Dedifferentiated amniotic fluid mesenchymal stem cell (primary cell): ENCODE results near the gene RASSF3.
"Not testable (repeated sequence)": the region's sequence is repeated elsewhere in the genome, so short reads cannot be mapped to it uniquely, and the experiment has no call there.

ENCODE experiments used
- DNase-seq: peaks from one replicate; pipeline ENCODE4 v3.0.0-alpha.2; 2016; ENCODE audit errors: extremely low spot score

RASSF3 gene

GRCh38 chr12:64610079-64610659, at the start of gene RASSF3:
Gene RASSF3 (plus strand): TSS chr12:64610495. CDS start chr12:64610633, 138 bp downstream.
- peak; percentile 39 for DNase-seq

GRCh38 chr12:64561302-64562136, 48.8 kb upstream of the RASSF3 start:
- DNase-seq: no peak

- peak; percentile 58 for DNase-seq
These were observed 44.2 kb upstream of the RASSF3 start for GRCh38 chr12:64566122-64566521.

- no peak for DNase-seq
These were observed 43.3 kb upstream of the RASSF3 start for GRCh38 chr12:64566831-64567517.

- DNase-seq: no peak
These were observed 42.7 kb upstream of the RASSF3 start for GRCh38 chr12:64567570-64567969.

GRCh38 chr12:64568298-64568697, 42.0 kb upstream of the RASSF3 start:
- DNase-seq: no peak

GRCh38 chr12:64569923-64570691, 40.2 kb upstream of the RASSF3 start:
- DNase-seq: peak; percentile 30

- no peak for DNase-seq
These were observed 38.9 kb upstream of the RASSF3 start for GRCh38 chr12:64571411-64571810.

GRCh38 chr12:64572241-64572640, 38.1 kb upstream of the RASSF3 start:
- no peak for DNase-seq

GRCh38 chr12:64574837-64575236, 35.5 kb upstream of the RASSF3 start:
- no peak for DNase-seq

GRCh38 chr12:64577046-64577445, 33.2 kb upstream of the RASSF3 start:
- no peak for DNase-seq

- no peak for DNase-seq
These were observed 31.7 kb upstream of the RASSF3 start for GRCh38 chr12:64578566-64578965.

GRCh38 chr12:64580681-64581080, 29.6 kb upstream of the RASSF3 start:
- no peak for DNase-seq

- no peak for DNase-seq
These were observed 28.2 kb upstream of the RASSF3 start for GRCh38 chr12:64582114-64582513.

GRCh38 chr12:64582862-64583261, 27.4 kb upstream of the RASSF3 start:
- DNase-seq: no peak

- not testable (repeated sequence) for DNase-seq
These were observed 26.9 kb upstream of the RASSF3 start for GRCh38 chr12:64583395-64583770.

GRCh38 chr12:64583771-64584421, 26.4 kb upstream of the RASSF3 start:
- DNase-seq: no peak

- DNase-seq: no peak
These were observed 25.2 kb upstream of the RASSF3 start for GRCh38 chr12:64585104-64585503.

- DNase-seq: no peak
These were observed 22.8 kb upstream of the RASSF3 start for GRCh38 chr12:64587447-64587846.

- DNase-seq: no peak
These were observed 20.1 kb upstream of the RASSF3 start for GRCh38 chr12:64590183-64590582.
